Measurements from ENCODE around the gene LPP. TPM values are rescaled to one million over a fixed set of nuclear protein-coding genes. Genes with fewer than 3 reads are reported as not detected.
A peak's percentile ranks its signal among the peaks of the same experiment; 100 is the strongest.

LPP gene
- total and polyA plus RNA-seq, 2 of the 13 experiments (the other 11 are each of a cell fraction or from before 2014, with no cell fraction given): 19.2 to 29.9 TPM

DNA sequence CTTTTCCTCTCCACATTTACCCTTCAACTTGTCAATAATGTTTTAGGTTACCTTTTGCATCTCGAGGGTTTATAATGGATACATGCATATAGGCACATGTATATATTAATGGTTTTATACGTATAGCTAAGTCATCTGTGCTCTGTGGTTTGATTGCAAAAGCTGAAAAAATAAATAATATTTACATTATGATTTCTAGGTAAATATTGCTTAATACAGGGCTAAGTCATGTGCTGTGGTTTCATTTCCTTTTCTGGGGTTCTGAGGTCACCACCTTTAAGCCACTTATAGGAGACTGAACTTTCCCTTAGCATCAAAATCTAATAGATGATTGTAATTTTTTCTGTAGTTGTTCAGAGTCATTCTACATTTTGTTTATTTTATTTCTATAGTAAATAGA is 33.1 kb downstream of the LPP start:
- CTCF ChIA-PET (ENCODE audit: low intra/inter-chr PET ratio, low total read pairs): no interaction called here
- FAIRE-seq (no peak), ATAC-seq (no peak), DNase-seq (ENCODE audit: low spot score) (no peak)
- peaks cover 3 to 7% of the 10 kb centered on the region in 2 experiments; a peak in 3 of 5 replicates for H3K36me3 ChIP-seq (replicated peaks in 1 of 2; ENCODE audit: control insufficient read depth in 1 of 2, insufficient read depth in 2 of 2, low read length in 2 of 2)
- intact Hi-C loops (cut with micrococcal nuclease; ENCODE audit: unreplicated experiment) (no loop called here), in situ Hi-C loops (cut with HindIII; ENCODE audit: extremely low pct_ligation_motif_present, low pct_unique_long_range_greater_than_20kb) (no loop called here)
- no peak overlapping the region; the same call in 1 of the 2 replicates for H3K4me2 ChIP-seq (ENCODE audit: low read depth, low read length)
- no peak overlapping the region for H3K9ac ChIP-seq (ENCODE audit: insufficient read depth, low read depth, low read length)
- no TSS peak for BruUV-seq (replicated peaks)
- 64% methylated on average over 2 of the region's 2 CpGs for WGBS (ENCODE audit: low lambda C conversion rate)
- H2AFZ ChIP-seq (ENCODE audit: low read length): no peak overlapping the region
- H3K4me3 ChIP-seq (replicated peaks in 1 of 3; ENCODE audit: insufficient read depth in 1 of 3, low read depth in 2 of 3, low read length in 3 of 3): no peak overlapping the region
- H3K79me2 ChIP-seq (ENCODE audit: insufficient read depth, low read length): peaks cover 89% of the 10 kb centered on the region
- POLR2A ChIA-PET: interaction anchor here (1.0 to 1.3 kb wide), 2 partner anchors 33 to 442 kb away, joined by 5 to 7 read pairs; partner anchors contain the start of genes BCL6 and LPP
- peaks cover 69% of the 10 kb centered on the region for H3K4me1 ChIP-seq (ENCODE audit: insufficient read depth, low read length)
- H4K20me1 ChIP-seq (ENCODE audit: insufficient read depth, low read length): no peaks in the 10 kb centered on the region
- H3K27ac ChIP-seq (ENCODE audit: extremely low read length, insufficient read depth, low read length): peak overlapping the region; percentile 22
- H3K9me3 ChIP-seq (ENCODE audit: low read length): no peaks in the 10 kb centered on the region
- H3K27me3 ChIP-seq (ENCODE audit: control insufficient read depth in 1 of 2, insufficient read depth in 2 of 2, low read length in 2 of 2): no peaks in the 10 kb centered on the region
- TF ChIP-seq BHLHE40 (IDR thresholded peaks at IDR 0.05; ENCODE audit: low read length) (peak; percentile 63; the same call in 1 of the 2 replicates), PAXIP1 (CRISPR knock-in tag; conservative IDR thresholded peaks at IDR 0.05) (no peak), FOXJ3 (CRISPR knock-in tag; IDR thresholded peaks at IDR 0.05; ENCODE audit: borderline replicate concordance) (peak; percentile 24; the same call in 1 of the 2 replicates), NCOA2 (CRISPR knock-in tag; IDR thresholded peaks at IDR 0.05) (peak; percentile 68; the same call in 1 of the 2 replicates), THAP7 (CRISPR knock-in tag; IDR thresholded peaks at IDR 0.05) (no peak), HMG20A (CRISPR knock-in tag; IDR thresholded peaks at IDR 0.05; ENCODE audit: borderline replicate concordance) (peak; percentile 84), RXRB (CRISPR knock-in tag; IDR thresholded peaks at IDR 0.05; ENCODE audit: borderline replicate concordance) (peak; percentile 57), CEBPB (IDR thresholded peaks at IDR 0.05; ENCODE audit: borderline replicate concordance, low read depth, low read length) (peak; percentile 87), PPARG (CRISPR knock-in tag; conservative IDR thresholded peaks at IDR 0.05) (0 out of 2 replicates have a peak, but pooled peaks have one; percentile 12), NR2F6 (IDR thresholded peaks at IDR 0.05) (peak; percentile 52; the same call in 1 of the 2 replicates), NR2F6 (CRISPR knock-in tag; IDR thresholded peaks at IDR 0.05) (peak; percentile 48; the same call in 1 of the 2 replicates), MED1 (CRISPR knock-in tag; IDR thresholded peaks at IDR 0.05) (0 out of 2 replicates have a peak, but pooled peaks have one; percentile 30), ZSCAN25 (CRISPR knock-in tag; IDR thresholded peaks at IDR 0.05) (no peak), NR2F1 (CRISPR knock-in tag; IDR thresholded peaks at IDR 0.05) (peak; percentile 23 to 56; a peak in 3 of 4 replicates)
- TF ChIP-seq, protein P1, sequence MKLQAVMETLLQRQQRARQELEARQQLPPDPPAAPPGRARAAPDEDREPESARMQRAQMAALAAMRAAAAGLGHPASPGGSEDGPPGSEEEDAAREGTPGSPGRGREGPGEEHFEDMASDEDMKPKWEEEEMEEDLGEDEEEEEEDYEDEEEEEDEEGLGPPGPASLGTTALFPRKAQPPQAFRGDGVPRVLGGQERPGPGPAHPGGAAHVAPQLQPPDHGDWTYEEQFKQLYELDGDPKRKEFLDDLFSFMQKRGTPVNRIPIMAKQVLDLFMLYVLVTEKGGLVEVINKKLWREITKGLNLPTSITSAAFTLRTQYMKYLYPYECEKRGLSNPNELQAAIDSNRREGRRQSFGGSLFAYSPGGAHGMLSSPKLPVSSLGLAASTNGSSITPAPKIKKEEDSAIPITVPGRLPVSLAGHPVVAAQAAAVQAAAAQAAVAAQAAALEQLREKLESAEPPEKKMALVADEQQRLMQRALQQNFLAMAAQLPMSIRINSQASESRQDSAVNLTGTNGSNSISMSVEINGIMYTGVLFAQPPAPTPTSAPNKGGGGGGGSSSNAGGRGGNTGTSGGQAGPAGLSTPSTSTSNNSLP (IDR thresholded peaks at IDR 0.05; ENCODE audit: low read depth, low read length): peak; percentile 65
- TF ChIP-seq, protein P2, sequence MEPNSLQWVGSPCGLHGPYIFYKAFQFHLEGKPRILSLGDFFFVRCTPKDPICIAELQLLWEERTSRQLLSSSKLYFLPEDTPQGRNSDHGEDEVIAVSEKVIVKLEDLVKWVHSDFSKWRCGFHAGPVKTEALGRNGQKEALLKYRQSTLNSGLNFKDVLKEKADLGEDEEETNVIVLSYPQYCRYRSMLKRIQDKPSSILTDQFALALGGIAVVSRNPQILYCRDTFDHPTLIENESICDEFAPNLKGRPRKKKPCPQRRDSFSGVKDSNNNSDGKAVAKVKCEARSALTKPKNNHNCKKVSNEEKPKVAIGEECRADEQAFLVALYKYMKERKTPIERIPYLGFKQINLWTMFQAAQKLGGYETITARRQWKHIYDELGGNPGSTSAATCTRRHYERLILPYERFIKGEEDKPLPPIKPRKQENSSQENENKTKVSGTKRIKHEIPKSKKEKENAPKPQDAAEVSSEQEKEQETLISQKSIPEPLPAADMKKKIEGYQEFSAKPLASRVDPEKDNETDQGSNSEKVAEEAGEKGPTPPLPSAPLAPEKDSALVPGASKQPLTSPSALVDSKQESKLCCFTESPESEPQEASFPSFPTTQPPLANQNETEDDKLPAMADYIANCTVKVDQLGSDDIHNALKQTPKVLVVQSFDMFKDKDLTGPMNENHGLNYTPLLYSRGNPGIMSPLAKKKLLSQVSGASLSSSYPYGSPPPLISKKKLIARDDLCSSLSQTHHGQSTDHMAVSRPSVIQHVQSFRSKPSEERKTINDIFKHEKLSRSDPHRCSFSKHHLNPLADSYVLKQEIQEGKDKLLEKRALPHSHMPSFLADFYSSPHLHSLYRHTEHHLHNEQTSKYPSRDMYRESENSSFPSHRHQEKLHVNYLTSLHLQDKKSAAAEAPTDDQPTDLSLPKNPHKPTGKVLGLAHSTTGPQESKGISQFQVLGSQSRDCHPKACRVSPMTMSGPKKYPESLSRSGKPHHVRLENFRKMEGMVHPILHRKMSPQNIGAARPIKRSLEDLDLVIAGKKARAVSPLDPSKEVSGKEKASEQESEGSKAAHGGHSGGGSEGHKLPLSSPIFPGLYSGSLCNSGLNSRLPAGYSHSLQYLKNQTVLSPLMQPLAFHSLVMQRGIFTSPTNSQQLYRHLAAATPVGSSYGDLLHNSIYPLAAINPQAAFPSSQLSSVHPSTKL (CRISPR knock-in tag; IDR thresholded peaks at IDR 0.05): peak; percentile 87
